ENCODE data around the gene C1orf210.

- TF ChIP-seq CTCF (IDR thresholded peaks at IDR 0.05) (no peak), POLR2A (IDR thresholded peaks at IDR 0.05) (no peak)
Observed at GRCh38 chr1:43266881-43267280, 18.5 kb downstream of the C1orf210 start.
